Activated CD8-positive, alpha-beta memory T cell treated with anti-CD3 and anti-CD28 coated beads, Interleukin-2, amount 50 U/mL, for 24 hours (primary cell): ENCODE data around the gene NPY2R.

ENCODE experiments used
- DNase-seq: peaks from one replicate; pipeline ENCODE4 v3.0.0-alpha.2; 2020; ENCODE audit errors: extremely low read depth

Gene NPY2R, protein sequence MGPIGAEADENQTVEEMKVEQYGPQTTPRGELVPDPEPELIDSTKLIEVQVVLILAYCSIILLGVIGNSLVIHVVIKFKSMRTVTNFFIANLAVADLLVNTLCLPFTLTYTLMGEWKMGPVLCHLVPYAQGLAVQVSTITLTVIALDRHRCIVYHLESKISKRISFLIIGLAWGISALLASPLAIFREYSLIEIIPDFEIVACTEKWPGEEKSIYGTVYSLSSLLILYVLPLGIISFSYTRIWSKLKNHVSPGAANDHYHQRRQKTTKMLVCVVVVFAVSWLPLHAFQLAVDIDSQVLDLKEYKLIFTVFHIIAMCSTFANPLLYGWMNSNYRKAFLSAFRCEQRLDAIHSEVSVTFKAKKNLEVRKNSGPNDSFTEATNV

GRCh38 chr4:155208258-155209054 is at the start of gene NPY2R:
NPY2R (plus strand) TSS chr4:155208636; CDS start chr4:155213940, 5,304 bp downstream.
- DNase-seq, result no peak

GRCh38 chr4:155161357-155161756 is 47.1 kb upstream of the NPY2R start:
- DNase-seq, result no peak

GRCh38 chr4:155164718-155165117 is 43.7 kb upstream of the NPY2R start:
- no peak for DNase-seq

GRCh38 chr4:155170569-155170968 is 37.9 kb upstream of the NPY2R start:
- DNase-seq, result no peak

GRCh38 chr4:155173371-155173770 is 35.1 kb upstream of the NPY2R start:
- DNase-seq, result no peak

DNA sequence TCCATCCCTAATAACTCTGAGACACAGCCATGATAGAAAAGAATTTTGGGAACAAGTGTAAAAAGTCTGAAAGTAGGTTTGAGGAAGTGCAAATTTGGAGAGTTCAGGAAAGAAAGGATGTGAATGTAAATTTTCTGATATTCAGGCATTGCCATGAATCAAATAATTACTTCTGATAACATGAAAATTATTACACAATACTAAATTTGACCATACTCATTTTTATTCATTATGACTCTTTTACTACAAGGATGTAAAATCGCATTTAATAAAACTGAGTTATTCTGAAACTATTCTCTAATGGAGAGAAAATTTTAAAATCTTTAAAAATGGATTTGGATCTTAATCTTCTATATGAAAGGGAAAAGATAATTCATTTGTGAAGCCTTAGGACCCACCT is 33.8 kb upstream of the NPY2R start:
- DNase-seq, result no peak

DNA sequence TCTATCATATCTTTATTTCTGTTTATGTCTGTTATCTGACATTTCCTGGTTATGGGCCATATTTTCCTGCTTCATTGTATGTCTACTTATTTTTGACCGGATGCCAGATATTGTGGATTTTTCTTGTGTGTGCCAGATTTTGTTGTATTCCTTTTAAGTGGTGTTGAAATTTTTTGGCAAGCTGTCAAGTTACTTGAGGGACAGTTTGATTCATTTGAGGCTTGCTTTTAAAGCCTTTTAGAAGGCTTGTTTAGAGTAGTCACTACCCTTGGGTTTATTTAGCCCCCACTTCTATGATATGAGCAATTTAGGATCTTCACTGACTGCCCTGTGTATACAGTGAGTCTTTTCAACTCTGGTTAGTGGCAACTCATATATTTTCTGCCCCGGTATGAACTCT is 29.2 kb upstream of the NPY2R start:
- DNase-seq, result no peak

DNA sequence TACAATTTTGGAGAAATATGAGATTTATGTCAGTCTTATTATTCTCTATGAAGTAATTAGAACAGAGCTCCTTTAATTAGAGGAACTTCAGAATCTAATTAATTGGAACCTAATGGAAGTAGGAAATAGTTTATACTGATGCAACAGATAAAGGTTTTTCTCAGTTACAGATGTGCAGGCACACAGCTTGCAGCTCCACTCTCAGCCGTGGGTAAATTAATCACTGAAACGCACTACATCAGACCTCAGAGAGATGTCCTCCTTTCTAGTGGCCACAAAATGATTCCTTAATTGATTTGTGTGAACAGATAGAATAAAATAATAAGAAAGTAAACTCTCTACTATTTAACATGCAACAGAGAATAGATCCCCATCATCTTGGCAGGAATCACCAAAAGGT is 21.5 kb upstream of the NPY2R start:
- DNase-seq, result no peak

DNA sequence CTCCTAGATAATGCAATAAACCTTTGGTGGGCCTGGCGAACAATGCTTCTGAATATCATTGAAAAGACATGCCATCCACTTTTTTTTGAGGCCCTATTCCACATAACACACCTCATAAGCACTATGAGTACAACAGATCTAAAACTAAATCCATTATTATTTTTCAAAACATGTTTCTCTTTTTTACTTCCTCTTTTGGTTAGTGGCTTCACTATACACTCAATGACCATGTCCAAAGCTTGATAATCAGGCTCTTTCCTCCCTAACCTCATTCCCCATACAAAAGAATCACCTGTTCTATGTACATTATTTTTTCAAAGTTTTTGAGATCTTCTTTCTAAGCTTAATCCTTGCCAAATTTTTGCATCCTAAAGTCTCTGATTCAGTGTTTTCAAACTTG is 20.4 kb upstream of the NPY2R start:
- no peak for DNase-seq

DNA sequence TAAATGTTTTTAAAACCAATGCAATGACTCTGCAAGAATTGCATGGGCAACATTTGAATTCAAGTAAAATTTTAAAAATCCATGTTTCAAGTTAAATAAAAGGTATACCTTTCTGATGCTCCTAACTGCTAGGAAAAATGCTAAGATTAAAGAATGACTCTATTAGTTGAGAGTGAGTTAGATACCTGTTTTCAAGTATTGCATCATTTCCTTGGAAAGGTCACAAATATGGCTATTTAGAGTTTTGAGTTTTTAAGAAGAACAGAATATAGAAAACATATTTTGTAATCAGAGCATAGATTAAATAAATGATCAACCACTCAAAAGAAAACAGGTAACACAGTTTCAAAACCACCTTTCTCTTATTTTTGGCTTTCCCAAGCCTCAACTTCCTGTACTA is 18.3 kb upstream of the NPY2R start:
- DNase-seq, result no peak

DNA sequence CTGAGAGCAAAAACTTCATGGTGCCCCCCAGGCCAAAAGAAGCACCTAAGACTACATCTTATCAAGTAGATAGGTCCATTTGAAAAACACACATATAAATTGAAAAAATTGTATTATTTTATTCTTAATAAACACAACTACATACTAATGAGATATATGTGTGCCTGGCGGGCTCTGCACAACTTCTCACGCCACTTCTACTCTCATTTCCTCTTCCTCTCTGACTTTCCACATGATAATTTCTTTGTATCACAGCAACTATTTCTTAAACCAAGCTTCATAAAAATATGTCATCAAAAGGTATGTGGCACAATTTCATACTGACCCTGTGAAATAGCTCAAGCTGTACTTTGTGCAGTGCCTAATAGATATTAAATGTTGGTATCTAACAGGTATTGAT is 10.7 kb upstream of the NPY2R start:
- DNase-seq, result no peak

DNA sequence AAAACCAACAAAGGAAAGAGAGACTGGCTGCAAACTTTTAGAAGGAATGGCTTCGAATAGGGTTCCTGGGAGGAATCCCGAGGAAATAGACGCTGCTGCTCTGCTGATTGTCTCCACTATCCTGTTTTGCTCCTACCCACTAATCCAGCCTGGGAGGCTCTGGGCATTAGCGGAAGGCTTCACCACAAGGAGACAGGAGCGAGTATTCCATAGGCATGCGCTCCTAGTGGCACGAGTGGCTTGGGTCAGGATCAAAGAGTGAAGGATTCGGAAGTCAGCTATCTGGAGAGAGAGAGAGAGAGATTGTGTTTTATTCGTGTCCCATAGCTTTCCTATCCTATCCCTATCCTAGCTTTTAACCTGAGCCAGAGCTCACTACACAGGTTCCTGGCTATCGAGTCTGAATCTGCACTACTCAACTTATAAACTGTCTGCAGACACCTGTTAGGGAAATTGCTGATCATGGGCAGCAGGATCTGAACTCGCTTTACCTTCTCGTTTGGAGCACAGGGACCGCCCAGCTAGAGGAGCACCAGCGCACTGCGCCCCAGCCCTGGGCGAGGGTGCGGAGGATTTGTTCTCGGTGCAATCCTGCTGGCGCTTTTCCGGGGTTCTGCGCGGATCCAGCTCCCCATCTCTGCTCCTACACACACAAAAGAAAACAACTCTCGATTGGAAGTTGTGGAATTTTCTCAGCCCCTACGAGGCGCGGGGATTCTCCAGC is 740 bp upstream of the NPY2R start:
- DNase-seq, result no peak

DNA sequence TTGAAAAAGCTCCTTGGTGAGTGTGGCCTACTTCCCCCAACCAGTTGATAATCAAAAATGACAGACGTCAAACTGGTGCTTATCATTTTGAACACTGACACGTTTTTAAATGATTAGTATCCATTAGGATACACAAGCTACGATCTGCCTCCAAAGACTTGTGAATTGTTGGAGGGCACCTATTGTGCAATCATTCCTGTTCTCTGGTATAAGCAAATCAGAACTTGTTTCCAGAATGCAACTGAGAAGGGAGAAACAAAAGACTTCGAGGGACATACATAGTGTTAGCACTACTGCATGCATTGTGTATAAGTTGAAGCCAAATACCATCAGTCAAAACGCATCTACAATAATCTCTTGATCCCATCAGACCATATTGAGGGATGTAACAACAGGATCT is 11.6 kb downstream of the NPY2R start:
- DNase-seq, result no peak

DNA sequence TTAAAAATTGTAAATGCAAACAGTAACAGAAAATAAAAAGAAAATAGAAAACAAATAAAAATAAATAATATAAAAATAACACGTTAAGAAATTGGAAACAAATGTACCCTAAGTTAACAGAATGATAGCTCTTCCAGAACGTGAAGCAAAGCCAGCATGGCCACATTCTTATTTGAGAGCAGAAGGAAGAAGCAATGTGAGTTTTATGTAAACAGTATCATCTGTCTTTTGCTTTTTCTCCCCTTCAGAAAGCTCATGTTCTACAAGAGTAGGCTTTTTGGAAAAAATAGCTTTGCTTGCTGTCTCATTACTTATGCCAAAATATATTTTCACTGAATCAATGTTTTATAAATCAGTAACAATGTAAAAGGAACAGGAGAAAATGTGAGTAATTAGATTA is 18.7 kb downstream of the NPY2R start:
- no peak for DNase-seq

DNA sequence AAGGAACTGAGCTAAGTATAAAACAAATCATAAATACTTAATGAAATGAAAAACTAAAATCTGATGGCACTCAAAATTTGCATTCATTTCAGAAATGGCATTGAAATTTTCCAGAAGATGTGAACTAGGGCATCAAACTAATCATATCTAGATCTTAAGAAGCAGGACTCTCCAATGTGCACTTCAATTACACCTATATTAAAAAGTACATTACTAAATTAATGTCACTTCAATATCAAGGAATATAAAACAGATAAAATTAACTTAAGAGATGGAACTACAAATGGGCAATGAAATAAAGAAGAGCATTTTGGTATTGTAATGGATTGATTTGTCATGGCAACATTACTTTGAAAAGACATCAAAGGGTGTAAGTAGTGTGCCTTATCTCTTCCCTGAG is 20.3 kb downstream of the NPY2R start:
- no peak for DNase-seq

GRCh38 chr4:155232432-155232831 is 24.0 kb downstream of the NPY2R start:
- no peak for DNase-seq

DNA sequence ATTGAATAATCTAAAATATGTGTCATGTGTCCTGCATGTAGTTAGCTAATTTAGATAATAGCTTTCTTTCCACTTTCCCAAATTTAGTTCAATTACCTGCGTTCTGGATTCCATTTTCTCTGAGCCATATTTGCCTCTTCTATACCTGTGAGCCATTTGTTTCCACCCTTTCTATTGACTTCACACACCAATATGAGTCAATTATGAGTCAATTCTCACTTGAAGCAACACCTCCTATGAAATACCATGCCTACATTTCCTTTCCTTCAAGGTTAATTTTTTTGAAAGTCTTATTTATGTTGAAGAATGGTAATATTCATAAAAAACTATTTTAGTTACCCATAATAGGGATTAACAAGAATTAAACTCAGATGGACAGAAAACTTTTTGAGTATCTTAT is 25.8 kb downstream of the NPY2R start:
- DNase-seq, result no peak

DNA sequence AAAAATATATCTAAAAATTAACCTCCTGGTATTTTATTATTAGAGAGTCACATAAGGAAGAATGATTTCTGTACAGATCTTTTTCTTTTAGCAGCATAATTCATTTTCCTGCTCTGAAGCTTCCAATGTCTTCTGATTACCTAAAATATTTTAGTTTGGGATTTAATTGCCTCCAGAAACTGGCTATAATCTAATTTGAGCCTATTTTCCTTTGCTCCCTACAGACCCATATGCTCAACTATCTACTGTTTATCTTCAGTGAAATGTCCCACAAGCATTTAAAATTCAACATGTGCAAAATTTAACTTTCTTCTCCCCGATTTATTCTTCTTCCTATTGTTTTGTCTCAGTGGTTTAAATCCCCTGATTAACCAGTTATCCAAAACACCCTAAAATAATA is 29.1 kb downstream of the NPY2R start:
- no peak for DNase-seq

GRCh38 chr4:155241225-155241624 is 32.8 kb downstream of the NPY2R start:
- DNase-seq, result no peak

GRCh38 chr4:155241664-155242063 is 33.2 kb downstream of the NPY2R start:
- DNase-seq, result no peak

- DNase-seq, result no peak
Measured at GRCh38 chr4:155245105-155245504, 36.7 kb downstream of the NPY2R start.
